ENCODE data around the gene CHST2. TPM values are rescaled to one million over a fixed set of nuclear protein-coding genes. Genes with fewer than 3 reads are reported as not detected.

The CHST2 gene
- total RNA-seq, 1 donor from 2014 or later, result 2.1 TPM

GRCh38 chr3:143092191-143092590, 27.4 kb upstream of the CHST2 start:
- Histone ChIP-seq H3K27me3 (ENCODE audit: control insufficient read depth, insufficient read depth, low read length) (no peaks in the 10 kb centered on the region), H3K36me3 (ENCODE audit: control insufficient read depth, insufficient read depth, low read length) (no peaks in the 10 kb centered on the region), H3K4me3 (ENCODE audit: low read depth, low read length) (no peak overlapping the region)
- TF ChIP-seq CTCF (IDR thresholded peaks at IDR 0.05; ENCODE audit: insufficient read depth, low read length, severe bottlenecking), result no peak
- no peak for FAIRE-seq
- DNase-seq (ENCODE audit: low read depth), result no peak

GRCh38 chr3:143095813-143096212, 23.8 kb upstream of the CHST2 start:
- peaks cover 3% of the 10 kb centered on the region for H3K27me3 ChIP-seq (ENCODE audit: control insufficient read depth, insufficient read depth, low read length)

GRCh38 chr3:143098032-143098764, 21.4 kb upstream of the CHST2 start:
- FAIRE-seq (no peak), DNase-seq (ENCODE audit: low read depth) (peak; percentile 30)
- no peak overlapping the region for H3K4me3 ChIP-seq (ENCODE audit: low read depth, low read length)
- no peaks in the 10 kb centered on the region for H3K36me3 ChIP-seq (ENCODE audit: control insufficient read depth, insufficient read depth, low read length)
- peaks cover 3% of the 10 kb centered on the region for H3K27me3 ChIP-seq (ENCODE audit: control insufficient read depth, insufficient read depth, low read length)
- no peak for TF ChIP-seq CTCF (IDR thresholded peaks at IDR 0.05; ENCODE audit: insufficient read depth, low read length, severe bottlenecking)

More at GRCh38 chr3:143095813-143096212, 23.8 kb upstream of the CHST2 start:
- no peaks in the 10 kb centered on the region for H3K36me3 ChIP-seq (ENCODE audit: control insufficient read depth, insufficient read depth, low read length)
- no peak overlapping the region for H3K4me3 ChIP-seq (ENCODE audit: low read depth, low read length)
- FAIRE-seq, result no peak
- DNase-seq (ENCODE audit: low read depth), result no peak
- TF ChIP-seq CTCF (IDR thresholded peaks at IDR 0.05; ENCODE audit: insufficient read depth, low read length, severe bottlenecking), result no peak

GRCh38 chr3:143099210-143099609, 20.4 kb upstream of the CHST2 start:
- Histone ChIP-seq H3K27me3 (ENCODE audit: control insufficient read depth, insufficient read depth, low read length) (peaks cover 3% of the 10 kb centered on the region), H3K4me3 (ENCODE audit: low read depth, low read length) (no peak overlapping the region), H3K36me3 (ENCODE audit: control insufficient read depth, insufficient read depth, low read length) (no peaks in the 10 kb centered on the region)
- FAIRE-seq (no peak), DNase-seq (ENCODE audit: low read depth) (no peak)
- no peak for TF ChIP-seq CTCF (IDR thresholded peaks at IDR 0.05; ENCODE audit: insufficient read depth, low read length, severe bottlenecking)

GRCh38 chr3:143099690-143100089, 19.9 kb upstream of the CHST2 start:
- Histone ChIP-seq H3K27me3 (ENCODE audit: control insufficient read depth, insufficient read depth, low read length) (peaks cover 3% of the 10 kb centered on the region), H3K36me3 (ENCODE audit: control insufficient read depth, insufficient read depth, low read length) (no peaks in the 10 kb centered on the region), H3K4me3 (ENCODE audit: low read depth, low read length) (no peak overlapping the region)
- no peak for DNase-seq (ENCODE audit: low read depth)
- no peak for TF ChIP-seq CTCF (IDR thresholded peaks at IDR 0.05; ENCODE audit: insufficient read depth, low read length, severe bottlenecking)
- no peak for FAIRE-seq

- Histone ChIP-seq H3K27me3 (ENCODE audit: control insufficient read depth, insufficient read depth, low read length) (peaks cover 3% of the 10 kb centered on the region), H3K36me3 (ENCODE audit: control insufficient read depth, insufficient read depth, low read length) (no peaks in the 10 kb centered on the region), H3K4me3 (ENCODE audit: low read depth, low read length) (no peak overlapping the region)
- no peak for TF ChIP-seq CTCF (IDR thresholded peaks at IDR 0.05; ENCODE audit: insufficient read depth, low read length, severe bottlenecking)
- DNase-seq (ENCODE audit: low read depth) (no peak), FAIRE-seq (no peak)
These were observed 19.1 kb upstream of the CHST2 start for GRCh38 chr3:143100451-143100850.

Measured in bronchial epithelial cell (primary cell).